HepG2 (cell line): ENCODE data around the gene FGF2. TPM values are rescaled to one million over a fixed set of nuclear protein-coding genes. Genes with fewer than 3 reads are reported as not detected.

Source experiments
- ISL2 ChIP-seq: sonication (generic); formaldehyde crosslinking; IDR thresholded peaks from 2 replicates; pipeline ENCODE4 v1.5.0; 2020; ENCODE audit warnings: missing genetic modification reagents
- JUND ChIP-seq: sonication (generic); formaldehyde crosslinking; IDR thresholded peaks from 2 replicates; pipeline ENCODE4 v1.8.0; 2022; ENCODE audit warnings: mild to moderate bottlenecking, missing genetic modification reagents
- MXD3 ChIP-seq: IDR thresholded peaks from 2 replicates; pipeline ENCODE4 v1.6.1; 2016; ENCODE audit warnings: mild to moderate bottlenecking, missing biosample characterization, missing genetic modification reagents
- TCF7L2 ChIP-seq: IDR thresholded peaks from 2 replicates; pipeline ENCODE4 v1.6.1; 2011; ENCODE audit warnings: mild to moderate bottlenecking, low read depth, low read length, moderate library complexity
- U2AF1 ChIP-seq: fragments of 200-400 bp; formaldehyde crosslinking; optimal IDR thresholded peaks from 2 replicates; pipeline ENCODE3; 2017; ENCODE audit warnings: mild to moderate bottlenecking, low read depth, low read length
- ZBTB3 ChIP-seq: sonication (generic); formaldehyde crosslinking; IDR thresholded peaks from 2 replicates; pipeline ENCODE4 v1.4.0; 2020; ENCODE audit warnings: low read depth, mild to moderate bottlenecking, moderate library complexity, missing genetic modification reagents, borderline replicate concordance
- ZNF138 ChIP-seq: sonication (generic); formaldehyde crosslinking; IDR thresholded peaks from 2 replicates; pipeline ENCODE4 v1.5.0; 2020; ENCODE audit warnings: mild to moderate bottlenecking, low read depth, missing genetic modification reagents
- ZNF224 ChIP-seq: sonication (generic); formaldehyde crosslinking; IDR thresholded peaks from 2 replicates; pipeline ENCODE4 v1.5.0; 2020; ENCODE audit warnings: mild to moderate bottlenecking, missing genetic modification reagents
- ZNF253 ChIP-seq: sonication (generic); formaldehyde crosslinking; IDR thresholded peaks from 2 replicates; pipeline ENCODE4 v1.8.0; 2022; ENCODE audit warnings: mild to moderate bottlenecking, missing genetic modification reagents, borderline replicate concordance
- ZNF383 ChIP-seq: sonication (generic); formaldehyde crosslinking; IDR thresholded peaks from 2 replicates; pipeline ENCODE4 v1.4.0; 2020; ENCODE audit warnings: missing genetic modification reagents, mild to moderate bottlenecking, borderline replicate concordance
- ZNF574 ChIP-seq: sonication (generic); formaldehyde crosslinking; IDR thresholded peaks from 2 replicates; pipeline ENCODE4 v1.4.0; 2020; ENCODE audit warnings: missing genetic modification reagents
- ZNF747 ChIP-seq: sonication (generic); formaldehyde crosslinking; IDR thresholded peaks from 2 replicates; pipeline ENCODE4 v1.8.1; 2023; ENCODE audit warnings: missing genetic modification reagents, mild to moderate bottlenecking, borderline replicate concordance
- polyA plus RNA-seq, 8 experiments: library from polyadenylated mRNA; depleted of rRNA in 3 of 8; stranded (reverse) in 7 of 8; unstranded in 1 of 8; fragments of >200 nt; fragmentation: Illumina TruSeq in 4 of 8; extraction: Trizol in 4 of 8; gene quantifications; 2 replicates each; pipeline versions ENCODE4 v1.2.1 to v1.2.3, GENCODE V29; 2011 to 2016; ENCODE audit warnings: low read depth in 4 of 8, missing spikeins in 1 of 8, mixed read lengths in 1 of 8; ENCODE audit not compliant: insufficient read depth in 1 of 8
- total RNA-seq, 5 experiments: library from RNA; depleted of rRNA; stranded (reverse); fragments of >200 nt; fragmentation: Illumina TruSeq; extraction: Trizol; gene quantifications; 2 replicates each; pipeline ENCODE4 v1.2.3, GENCODE V29; 2016; ENCODE audit warnings: low read depth in 1 of 5
- TF ChIP-seq, protein P1 (sequence below): sonication (generic); formaldehyde crosslinking; IDR thresholded peaks from 2 replicates; pipeline ENCODE4 v1.8.1; 2023; ENCODE audit warnings: mild to moderate bottlenecking, missing genetic modification reagents
- TF ChIP-seq, protein P2 (sequence below): sonication (generic); formaldehyde crosslinking; IDR thresholded peaks from 2 replicates; pipeline ENCODE4 v1.5.0; 2020; ENCODE audit warnings: mild to moderate bottlenecking, missing genetic modification reagents, borderline replicate concordance

Gene FGF2
- total and polyA plus RNA-seq, 2 of the 13 experiments (the other 11 are each of a cell fraction or from before 2014, with no cell fraction given) = 0.01 to 0.02 TPM

GRCh38 chr4:122921971-122922876 is 95.6 kb downstream of the FGF2 start, which contains the start of gene NUDT6 (continued):
- TF ChIP-seq ZNF574 (CRISPR knock-in tag) (peak; percentile 68; the same call in 1 of the 2 replicates), U2AF1 (no peak), ZNF747 (CRISPR knock-in tag) (0 out of 2 replicates have a peak, but pooled peaks have one; percentile 34), ZBTB3 (0 out of 2 replicates have a peak, but pooled peaks have one; percentile 37), MXD3 (CRISPR knock-in tag) (no peak; the same call in 1 of the 2 replicates), ZNF383 (CRISPR knock-in tag) (no peak), TCF7L2 (no peak), ZNF138 (peak; percentile 58), ISL2 (CRISPR knock-in tag) (peak; percentile 6; the same call in 1 of the 2 replicates), ZNF253 (CRISPR knock-in tag) (0 out of 2 replicates have a peak, but pooled peaks have one; percentile 36), JUND (CRISPR knock-in tag) (no peak), ZNF224 (CRISPR knock-in tag) (peak; percentile 52; the same call in 1 of the 2 replicates)
- TF ChIP-seq, protein P1, sequence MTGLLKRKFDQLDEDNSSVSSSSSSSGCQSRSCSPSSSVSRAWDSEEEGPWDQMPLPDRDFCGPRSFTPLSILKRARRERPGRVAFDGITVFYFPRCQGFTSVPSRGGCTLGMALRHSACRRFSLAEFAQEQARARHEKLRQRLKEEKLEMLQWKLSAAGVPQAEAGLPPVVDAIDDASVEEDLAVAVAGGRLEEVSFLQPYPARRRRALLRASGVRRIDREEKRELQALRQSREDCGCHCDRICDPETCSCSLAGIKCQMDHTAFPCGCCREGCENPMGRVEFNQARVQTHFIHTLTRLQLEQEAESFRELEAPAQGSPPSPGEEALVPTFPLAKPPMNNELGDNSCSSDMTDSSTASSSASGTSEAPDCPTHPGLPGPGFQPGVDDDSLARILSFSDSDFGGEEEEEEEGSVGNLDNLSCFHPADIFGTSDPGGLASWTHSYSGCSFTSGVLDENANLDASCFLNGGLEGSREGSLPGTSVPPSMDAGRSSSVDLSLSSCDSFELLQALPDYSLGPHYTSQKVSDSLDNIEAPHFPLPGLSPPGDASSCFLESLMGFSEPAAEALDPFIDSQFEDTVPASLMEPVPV (CRISPR knock-in tag) = peak; percentile 76; the same call in 1 of the 2 replicates
- TF ChIP-seq, protein P2, sequence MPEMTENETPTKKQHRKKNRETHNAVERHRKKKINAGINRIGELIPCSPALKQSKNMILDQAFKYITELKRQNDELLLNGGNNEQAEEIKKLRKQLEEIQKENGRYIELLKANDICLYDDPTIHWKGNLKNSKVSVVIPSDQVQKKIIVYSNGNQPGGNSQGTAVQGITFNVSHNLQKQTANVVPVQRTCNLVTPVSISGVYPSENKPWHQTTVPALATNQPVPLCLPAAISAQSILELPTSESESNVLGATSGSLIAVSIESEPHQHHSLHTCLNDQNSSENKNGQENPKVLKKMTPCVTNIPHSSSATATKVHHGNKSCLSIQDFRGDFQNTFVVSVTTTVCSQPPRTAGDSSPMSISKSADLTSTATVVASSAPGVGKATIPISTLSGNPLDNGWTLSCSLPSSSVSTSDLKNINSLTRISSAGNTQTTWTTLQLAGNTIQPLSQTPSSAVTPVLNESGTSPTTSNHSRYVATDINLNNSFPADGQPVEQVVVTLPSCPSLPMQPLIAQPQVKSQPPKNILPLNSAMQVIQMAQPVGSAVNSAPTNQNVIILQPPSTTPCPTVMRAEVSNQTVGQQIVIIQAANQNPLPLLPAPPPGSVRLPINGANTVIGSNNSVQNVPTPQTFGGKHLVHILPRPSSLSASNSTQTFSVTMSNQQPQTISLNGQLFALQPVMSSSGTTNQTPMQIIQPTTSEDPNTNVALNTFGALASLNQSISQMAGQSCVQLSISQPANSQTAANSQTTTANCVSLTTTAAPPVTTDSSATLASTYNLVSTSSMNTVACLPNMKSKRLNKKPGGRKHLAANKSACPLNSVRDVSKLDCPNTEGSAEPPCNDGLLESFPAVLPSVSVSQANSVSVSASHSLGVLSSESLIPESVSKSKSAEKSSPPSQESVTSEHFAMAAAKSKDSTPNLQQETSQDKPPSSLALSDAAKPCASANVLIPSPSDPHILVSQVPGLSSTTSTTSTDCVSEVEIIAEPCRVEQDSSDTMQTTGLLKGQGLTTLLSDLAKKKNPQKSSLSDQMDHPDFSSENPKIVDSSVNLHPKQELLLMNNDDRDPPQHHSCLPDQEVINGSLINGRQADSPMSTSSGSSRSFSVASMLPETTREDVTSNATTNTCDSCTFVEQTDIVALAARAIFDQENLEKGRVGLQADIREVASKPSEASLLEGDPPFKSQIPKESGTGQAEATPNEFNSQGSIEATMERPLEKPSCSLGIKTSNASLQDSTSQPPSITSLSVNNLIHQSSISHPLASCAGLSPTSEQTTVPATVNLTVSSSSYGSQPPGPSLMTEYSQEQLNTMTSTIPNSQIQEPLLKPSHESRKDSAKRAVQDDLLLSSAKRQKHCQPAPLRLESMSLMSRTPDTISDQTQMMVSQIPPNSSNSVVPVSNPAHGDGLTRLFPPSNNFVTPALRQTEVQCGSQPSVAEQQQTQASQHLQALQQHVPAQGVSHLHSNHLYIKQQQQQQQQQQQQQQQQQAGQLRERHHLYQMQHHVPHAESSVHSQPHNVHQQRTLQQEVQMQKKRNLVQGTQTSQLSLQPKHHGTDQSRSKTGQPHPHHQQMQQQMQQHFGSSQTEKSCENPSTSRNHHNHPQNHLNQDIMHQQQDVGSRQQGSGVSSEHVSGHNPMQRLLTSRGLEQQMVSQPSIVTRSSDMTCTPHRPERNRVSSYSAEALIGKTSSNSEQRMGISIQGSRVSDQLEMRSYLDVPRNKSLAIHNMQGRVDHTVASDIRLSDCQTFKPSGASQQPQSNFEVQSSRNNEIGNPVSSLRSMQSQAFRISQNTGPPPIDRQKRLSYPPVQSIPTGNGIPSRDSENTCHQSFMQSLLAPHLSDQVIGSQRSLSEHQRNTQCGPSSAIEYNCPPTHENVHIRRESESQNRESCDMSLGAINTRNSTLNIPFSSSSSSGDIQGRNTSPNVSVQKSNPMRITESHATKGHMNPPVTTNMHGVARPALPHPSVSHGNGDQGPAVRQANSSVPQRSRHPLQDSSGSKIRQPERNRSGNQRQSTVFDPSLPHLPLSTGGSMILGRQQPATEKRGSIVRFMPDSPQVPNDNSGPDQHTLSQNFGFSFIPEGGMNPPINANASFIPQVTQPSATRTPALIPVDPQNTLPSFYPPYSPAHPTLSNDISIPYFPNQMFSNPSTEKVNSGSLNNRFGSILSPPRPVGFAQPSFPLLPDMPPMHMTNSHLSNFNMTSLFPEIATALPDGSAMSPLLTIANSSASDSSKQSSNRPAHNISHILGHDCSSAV (CRISPR knock-in tag) = no peak
